GM19468 (cell line): ENCODE data around the gene POLN.

Experiments used
- ATAC-seq: cut with Tn5 transposase; IDR thresholded peaks from one replicate; pipeline ENCODE4 v1.9.1; 2021; ENCODE audit warnings: mild to moderate bottlenecking, moderate library complexity, moderate number of reproducible peaks; ENCODE audit not compliant: unreplicated experiment; ENCODE audit errors: extremely low read depth

The POLN gene

DNA sequence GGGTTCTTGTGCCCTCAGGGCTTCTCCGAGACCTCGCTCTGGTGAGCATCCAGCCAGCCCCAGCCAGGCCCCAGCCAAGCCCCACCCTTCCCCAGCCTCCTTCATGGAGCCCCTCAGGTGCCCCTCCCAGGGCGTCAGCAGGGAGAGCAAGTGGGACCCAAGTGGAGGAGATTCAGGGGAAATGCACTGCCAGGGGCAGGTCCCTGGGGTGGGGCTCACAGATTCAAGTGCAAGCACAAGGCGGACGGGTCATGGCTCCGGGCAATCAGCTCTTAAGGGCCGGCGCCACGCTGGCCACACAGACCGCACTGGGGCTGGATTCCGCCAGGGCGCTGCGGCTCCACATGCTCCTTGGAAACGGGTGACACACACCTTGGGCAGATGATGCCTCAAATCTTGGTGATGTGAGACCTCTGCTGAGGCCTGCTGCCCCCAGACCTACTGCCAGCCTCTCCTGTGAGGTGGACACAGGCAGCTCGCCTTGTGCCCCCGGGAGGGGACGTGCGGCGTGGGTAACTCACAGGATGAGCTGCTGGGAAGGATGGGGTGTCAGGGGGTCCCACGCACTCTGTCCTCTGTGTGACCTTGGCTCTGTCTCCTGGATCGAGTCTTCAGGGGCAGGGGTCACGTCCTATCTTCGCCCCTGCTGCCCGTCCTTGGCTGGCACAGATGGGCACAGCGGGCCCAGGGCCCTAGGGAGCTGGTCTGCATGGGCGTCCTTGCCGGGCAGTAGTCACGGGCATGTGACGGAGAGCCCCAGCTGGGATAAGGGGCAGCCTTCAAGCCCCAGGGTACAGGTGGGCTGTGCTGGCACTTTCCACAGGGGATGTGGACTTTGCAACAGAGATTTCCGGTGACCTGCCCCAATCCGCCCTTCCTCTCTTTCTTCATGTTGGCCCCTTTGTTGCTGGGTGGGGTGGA lies 165.7 kb downstream of the POLN start:
- ATAC-seq: no peak

DNA sequence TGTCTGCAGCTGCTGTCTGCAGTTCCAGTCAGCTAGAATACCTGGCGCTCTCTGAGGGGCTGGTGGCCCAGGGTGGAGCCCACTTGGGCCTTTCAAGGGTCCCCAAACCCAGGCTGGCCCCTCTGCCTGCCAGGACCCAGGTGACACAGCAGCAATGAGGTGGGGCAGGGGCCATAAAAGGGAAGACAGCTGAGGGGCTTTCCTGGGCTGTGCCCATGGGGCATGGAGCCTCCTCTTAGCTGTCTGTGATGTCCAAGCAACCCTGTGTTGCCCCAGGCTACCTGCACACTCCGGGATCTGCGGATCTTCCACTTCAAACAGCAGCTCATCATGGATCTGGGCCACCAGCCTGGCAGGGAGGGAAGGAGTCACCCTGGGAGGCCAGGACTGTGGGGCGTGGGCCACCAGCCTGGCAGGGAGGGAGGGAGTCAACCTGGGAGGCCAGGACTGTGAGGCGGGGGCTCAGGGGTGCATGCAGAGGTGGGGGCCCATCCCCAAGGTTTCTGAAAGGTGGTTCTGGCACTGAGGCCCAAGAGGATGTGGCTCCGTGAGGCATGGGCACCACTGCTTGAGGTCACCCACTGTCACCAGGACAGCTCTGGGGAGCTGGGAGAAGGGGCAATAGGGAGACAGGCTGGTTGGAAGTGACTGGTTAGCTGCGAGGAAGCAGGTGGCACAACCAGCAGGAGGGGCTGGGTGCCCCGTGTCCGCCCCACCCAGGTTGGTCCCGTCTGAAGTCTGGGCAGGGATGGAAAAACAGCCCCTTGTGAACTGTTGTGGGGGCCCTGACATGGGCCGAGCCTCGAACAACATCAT lies 166.5 kb downstream of the POLN start:
- ATAC-seq: no peak

GRCh38 chr4:2074588-2074987 lies 167.3 kb downstream of the POLN start:
- no peak for ATAC-seq

- no peak for ATAC-seq
Observed at GRCh38 chr4:2073808-2074481, 168.0 kb downstream of the POLN start.

DNA sequence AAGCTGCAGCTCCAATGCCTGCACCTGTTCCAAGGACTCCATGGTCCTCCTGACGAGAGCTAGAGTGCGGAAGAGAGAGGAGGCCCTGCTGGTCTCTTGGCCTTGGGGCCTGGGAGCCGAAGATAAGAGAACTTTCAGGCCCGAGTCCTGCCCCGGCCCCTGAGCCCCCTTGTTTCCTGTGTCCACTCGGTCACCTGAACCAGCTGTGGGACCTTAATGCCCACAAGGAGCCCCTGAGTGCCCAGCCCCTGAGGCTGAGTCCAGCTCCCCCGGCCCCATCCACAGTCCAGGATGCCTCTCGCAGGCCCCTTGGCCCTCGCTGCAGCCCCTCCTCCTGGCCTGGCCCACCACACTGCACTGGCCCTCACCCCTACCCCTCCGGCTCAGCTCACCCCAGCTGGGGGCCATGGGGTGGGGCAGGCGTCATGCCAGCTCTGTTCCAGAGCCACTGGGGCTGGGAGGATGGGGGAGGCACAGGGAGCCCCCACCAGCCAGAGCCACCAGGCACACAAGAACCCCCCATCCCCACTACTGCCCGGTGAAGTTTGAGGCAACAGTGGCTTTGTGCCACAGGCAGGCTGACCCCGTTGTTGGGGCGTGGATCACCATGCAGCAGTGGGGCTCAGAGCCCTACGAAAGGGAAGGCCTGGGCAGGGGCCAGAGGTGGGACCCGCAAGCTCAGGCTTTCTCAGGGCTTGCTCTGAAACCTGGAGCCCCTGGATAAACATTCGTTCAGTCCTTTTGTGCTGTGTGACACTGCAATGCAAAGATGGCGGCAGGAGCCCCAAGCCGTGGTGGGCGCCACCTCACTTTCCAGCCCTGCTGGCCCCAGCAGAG lies 168.7 kb downstream of the POLN start:
- no peak for ATAC-seq

- no peak for ATAC-seq
Observed at GRCh38 chr4:2071912-2072867, 169.7 kb downstream of the POLN start.

DNA sequence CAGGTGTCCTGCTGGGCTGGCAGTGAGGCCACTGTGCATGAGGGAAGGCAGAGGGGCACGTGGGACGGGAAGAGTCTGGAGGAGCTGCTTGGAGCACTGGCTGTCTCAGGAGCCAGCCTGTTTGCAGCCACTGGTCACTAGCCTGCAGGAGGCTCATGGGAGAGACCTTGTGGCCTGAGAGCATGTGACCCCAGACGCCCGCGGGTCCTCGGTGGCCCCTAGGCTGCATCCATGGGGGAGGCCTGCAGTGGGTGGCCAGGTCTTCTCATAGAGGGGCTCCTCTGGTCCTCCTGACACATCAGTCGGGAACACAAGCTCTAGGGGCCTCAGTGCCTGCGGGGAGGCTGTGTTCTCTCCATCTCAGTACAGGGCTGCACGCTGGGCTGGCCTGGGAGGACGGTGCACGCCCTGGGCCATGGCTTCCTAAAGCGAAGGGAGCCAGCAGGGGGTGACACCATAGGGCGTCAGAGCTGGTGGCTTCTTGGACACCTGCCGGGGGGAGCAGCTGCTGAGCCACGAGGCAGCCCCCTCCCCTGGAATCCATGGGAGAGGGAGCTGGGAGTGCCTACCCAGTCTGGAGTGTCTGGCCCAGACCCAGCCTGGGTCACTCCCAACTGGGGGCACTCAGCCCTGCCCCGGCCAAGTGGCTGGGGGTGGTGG lies 170.5 kb downstream of the POLN start:
- no peak for ATAC-seq

GRCh38 chr4:2070421-2071251 lies 171.3 kb downstream of the POLN start:
- no peak for ATAC-seq

DNA sequence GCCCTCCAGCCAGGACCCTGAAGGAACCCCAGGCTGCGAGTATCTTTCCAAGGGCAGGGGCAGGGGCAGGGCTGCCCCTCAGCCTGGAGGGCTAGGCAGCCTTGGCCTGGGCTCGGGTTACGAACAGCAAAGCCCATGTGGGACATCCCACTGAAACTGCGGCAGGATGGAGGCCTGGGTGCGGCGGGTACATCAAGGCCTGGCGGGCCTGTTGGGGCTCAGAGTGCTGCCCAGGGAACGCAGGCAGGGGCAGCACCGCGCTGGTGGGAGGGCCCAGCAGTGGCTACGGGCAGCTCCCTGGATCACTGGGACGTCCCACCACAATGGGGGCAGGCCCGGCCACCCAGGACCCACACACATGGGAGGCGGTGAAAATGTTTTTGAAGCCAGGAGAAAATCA lies 171.9 kb downstream of the POLN start:
- no peak for ATAC-seq

DNA sequence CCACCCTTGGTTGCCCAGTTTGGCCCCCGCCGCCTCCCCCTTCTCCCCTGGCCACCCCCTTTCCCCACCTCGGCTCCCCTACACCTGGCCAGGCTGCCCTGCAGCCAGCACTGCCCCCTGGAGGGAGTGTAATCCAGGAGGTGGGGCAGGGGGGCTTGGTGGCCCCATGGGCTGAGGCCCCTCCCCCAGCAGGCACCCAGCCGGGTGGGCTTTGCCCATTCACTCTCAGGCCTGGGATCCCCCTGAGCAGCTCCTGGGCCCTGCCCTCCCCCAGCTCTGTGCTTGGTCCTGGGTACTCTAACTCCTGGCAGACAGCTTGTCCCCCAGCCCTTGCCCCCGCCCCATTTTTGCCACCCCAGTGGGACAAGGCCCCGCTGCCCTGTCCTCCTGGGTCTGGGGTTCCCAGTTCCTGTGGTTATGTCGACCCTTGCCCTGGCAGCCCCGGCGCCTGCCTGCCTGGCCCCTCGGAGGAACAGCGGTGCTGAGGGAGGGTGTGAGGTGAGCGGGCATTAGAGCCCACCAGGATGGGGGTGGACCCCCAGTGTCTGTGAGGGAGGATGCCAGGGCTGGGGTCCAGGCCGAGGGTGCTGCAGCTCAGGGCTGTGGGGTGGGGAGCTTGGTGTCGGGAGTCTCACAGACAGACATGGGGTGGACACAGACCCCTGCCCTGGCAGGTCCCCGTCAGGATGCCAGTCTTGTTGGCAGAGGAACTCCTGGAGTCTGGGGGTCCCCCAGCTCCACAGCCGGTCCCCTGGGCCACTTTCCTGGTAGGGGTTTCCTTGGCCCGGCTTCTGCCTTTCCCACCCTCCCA lies 172.6 kb downstream of the POLN start:
- no peak for ATAC-seq

DNA sequence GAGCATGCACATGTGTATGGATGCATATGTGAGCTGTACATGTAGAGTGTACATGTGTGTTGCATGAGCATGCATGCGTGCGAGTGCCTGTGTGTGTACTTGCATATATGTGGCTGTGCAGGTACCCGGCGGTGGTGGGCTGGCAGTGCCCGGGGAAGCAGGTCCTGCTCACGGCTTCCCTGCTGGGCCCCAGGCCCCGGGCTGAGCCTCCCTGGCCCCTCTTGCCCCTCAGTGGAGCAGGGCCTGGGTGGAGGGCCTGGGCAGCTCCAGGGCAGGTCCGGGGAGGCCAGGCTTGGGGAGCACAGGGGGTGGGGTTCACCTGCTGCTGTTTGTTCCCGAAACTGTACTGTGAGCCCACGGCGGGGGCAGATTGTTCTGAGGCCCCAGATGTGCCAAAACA lies 173.4 kb downstream of the POLN start:
- no peak for ATAC-seq

DNA sequence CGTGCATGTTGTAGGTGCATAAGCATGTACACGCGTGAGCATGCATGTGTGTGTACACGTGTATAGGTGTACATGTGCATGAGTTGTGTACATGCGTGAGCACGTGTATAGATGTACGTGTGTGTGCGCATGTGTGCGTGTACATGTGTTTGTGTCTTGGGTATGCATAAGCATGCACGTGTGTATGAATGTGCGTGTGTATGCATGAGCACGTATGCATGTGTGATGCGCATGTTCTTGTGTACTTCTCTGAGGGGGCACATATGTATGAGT lies 173.8 kb downstream of the POLN start:
- ATAC-seq: no peak

- ATAC-seq: no peak
Observed at GRCh38 chr4:2067446-2068197, 174.3 kb downstream of the POLN start.

- no peak for ATAC-seq
Observed at GRCh38 chr4:2066571-2067445, 175.1 kb downstream of the POLN start.

DNA sequence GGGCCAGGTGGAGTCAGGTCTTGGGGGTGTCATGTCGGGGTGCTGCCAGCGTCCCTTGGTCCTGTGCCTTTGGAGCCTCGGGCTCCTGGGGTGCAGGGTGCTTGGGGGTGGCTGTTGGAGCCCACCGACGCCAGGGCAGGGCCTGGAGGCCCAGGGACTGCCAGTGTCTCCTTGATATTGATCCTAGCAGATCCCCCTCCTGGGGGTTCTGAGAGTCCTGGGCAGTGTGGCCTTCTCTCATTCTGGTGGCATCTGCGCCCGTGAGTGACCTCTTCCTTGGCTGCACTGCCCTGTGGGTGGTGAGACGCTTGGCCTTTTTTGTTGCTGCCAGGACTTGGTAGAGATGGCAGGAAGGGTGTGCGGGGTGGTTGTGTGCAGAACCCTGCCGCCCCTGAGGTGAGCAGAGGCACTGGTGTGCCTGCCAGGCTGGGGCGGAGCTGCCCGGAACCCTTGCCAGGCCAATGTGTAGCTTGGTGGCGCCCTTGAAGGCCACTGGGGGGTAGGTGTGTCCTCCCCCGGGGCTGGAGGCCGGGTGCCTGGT lies 175.8 kb downstream of the POLN start:
- no peak for ATAC-seq
